GM12864 (cell line): ENCODE data around the gene FBP1.

ENCODE experiments used
- DNase-seq: peaks from one replicate; pipeline ENCODE4 v3.0.0-alpha.2; 2011; ENCODE audit warnings: low read depth
- H3K4me3 ChIP-seq: 2 replicates; pipeline ENCODE4 v1.5.1; 2011; ENCODE audit warnings: mild to moderate bottlenecking, low read depth, low read length, control low read depth
- TF ChIP-seq, protein P1 (sequence below): IDR thresholded peaks from 2 replicates; pipeline ENCODE4 v1.5.1; 2011; ENCODE audit warnings: low read depth, mild to moderate bottlenecking, moderate library complexity, low read length, control low read depth, inconsistent platforms; ENCODE audit errors: missing control alignments

The FBP1 gene

DNA sequence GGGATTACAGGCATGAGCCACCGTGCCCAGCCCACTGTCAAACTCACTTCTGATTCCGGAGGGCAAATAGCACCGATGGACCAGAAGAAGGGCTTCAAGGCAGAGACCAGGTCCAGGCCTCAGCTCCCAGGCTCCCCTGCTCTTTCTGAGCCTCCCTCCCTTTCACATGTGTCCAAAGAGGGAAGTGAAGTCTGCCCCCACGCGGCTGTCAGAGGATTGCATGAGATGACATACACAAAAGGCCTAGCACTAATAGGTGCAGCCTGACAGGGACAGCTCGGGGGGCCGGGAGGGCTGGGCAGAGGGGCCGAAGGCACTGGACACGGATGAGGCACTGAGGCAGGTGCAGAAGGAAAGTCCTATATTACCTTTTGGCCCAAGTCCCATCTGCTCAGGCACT is 16.1 kb downstream of the FBP1 start:
- no peak for DNase-seq
- no peak overlapping the region for H3K4me3 ChIP-seq
- TF ChIP-seq, protein P1, sequence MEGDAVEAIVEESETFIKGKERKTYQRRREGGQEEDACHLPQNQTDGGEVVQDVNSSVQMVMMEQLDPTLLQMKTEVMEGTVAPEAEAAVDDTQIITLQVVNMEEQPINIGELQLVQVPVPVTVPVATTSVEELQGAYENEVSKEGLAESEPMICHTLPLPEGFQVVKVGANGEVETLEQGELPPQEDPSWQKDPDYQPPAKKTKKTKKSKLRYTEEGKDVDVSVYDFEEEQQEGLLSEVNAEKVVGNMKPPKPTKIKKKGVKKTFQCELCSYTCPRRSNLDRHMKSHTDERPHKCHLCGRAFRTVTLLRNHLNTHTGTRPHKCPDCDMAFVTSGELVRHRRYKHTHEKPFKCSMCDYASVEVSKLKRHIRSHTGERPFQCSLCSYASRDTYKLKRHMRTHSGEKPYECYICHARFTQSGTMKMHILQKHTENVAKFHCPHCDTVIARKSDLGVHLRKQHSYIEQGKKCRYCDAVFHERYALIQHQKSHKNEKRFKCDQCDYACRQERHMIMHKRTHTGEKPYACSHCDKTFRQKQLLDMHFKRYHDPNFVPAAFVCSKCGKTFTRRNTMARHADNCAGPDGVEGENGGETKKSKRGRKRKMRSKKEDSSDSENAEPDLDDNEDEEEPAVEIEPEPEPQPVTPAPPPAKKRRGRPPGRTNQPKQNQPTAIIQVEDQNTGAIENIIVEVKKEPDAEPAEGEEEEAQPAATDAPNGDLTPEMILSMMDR = peak; percentile 72

DNA sequence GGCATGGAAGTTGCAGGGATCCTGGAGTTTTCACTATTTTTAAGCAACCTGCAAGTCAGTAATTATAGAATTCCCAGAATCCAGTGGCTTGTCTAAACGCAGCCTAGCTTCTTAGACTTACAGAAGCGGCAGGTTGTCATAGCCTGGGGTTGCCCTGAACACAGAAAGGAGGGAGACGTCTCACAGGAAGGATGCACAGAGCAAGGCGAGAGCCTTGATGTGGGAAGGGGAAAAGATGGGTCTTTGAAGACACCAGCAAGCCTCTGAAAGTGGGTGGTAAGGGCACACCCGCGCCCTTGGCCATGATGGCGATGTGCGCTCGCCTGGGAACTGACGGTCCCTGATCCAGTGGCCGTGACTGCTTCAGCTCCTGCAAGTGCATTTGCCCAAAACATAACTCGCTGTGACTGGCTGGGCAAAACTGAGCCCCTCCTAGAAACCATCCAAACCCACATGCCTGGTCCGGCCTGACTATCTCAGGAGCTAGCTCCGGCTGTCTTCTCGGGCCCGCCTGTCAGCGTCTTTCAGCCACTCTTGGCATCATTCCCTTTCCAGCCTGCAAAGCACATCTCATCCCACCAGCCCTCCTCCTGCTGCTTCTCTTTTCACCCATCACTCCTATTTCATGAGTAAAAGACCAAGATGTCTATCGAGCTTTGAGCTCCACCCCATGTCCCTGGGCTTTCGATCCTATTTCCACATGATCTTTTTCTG is 17.1 kb downstream of the FBP1 start:
- no peak for DNase-seq
- H3K4me3 ChIP-seq = no peak overlapping the region
- TF ChIP-seq, protein P1 = no peak

DNA sequence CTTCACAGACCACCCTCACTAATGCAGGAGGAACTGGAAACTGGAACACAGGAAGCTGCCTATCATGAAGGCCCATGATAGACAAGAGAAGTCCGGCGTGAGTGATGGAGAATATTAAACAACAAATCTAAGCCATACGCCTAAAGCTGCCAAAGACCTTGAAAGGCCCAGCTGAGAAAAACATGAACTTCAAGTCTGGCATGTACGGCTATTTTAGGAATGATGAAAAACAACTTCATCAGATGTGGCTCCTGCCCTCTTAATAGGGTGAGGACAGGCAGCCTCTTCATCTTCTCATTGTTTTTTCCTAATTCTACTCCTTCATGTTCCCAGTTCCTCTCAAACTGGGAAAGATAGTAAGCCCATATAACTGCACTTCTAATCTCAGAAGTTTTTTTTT is 20.3 kb downstream of the FBP1 start:
- TF ChIP-seq, protein P1 = no peak
- no peak for DNase-seq
- no peak overlapping the region for H3K4me3 ChIP-seq

DNA sequence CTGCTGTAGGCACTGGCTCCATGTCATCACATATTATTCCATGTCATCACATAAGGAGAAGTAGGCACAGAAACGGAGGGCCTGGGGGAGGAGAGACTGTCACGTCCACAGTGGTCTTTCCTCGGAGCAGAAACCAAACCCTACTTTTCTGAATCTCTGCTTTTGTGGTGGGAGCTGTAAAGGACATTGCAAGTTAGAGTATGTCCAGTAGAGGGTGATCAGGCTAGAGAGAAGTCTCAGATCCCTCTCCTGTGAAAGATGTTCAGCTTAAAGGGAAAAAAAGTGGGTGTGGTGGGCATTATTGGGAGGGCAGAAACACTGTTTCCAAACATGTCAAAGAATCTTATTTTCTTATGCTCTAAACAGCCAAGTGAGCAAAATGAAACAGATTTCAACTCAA is 26.3 kb downstream of the FBP1 start:
- no peak for DNase-seq
- no peak overlapping the region for H3K4me3 ChIP-seq
- TF ChIP-seq, protein P1 = peak; percentile 24

DNA sequence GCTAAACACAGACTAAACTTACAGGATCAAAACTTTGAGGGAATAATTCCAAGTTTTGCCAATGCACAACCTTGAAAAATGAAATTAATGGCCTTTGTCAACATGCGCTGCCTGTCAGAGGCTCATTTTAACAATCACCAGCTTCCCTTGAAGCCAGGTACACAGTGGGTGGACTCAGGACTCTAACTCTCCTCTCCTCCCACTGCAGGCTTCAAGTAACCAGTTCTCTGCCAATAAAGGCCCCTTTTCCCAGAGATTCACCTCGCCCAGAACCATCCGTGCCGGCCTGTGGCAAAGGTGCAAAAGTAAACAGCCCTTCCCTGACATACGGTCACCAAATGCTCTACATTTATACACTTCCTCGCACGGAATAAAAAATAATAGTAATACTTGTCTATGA is 27.2 kb downstream of the FBP1 start:
- no peak for DNase-seq
- H3K4me3 ChIP-seq = no peak overlapping the region
- TF ChIP-seq, protein P1 = no peak

DNA sequence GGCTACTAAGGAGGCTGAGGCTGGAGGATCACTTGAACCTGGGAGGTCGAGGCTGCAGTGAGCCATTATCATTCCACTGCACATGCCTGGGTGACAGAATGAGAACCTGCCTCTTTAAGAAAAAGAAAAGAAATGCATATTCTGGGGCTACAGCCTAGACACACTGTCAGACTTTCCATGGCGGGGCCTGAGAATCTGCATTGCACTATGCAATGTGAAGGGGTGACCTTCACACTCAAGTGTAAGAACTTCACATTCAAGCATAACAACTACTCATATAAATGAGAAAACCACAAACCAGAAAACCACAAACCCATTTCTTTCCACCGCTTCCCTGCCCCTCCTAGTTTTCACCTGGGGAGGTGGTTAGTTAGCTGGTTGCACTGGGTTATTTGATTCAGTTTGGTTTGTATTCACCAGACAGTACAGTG is 27.7 kb downstream of the FBP1 start:
- TF ChIP-seq, protein P1 = no peak
- no peak for DNase-seq
- no peak overlapping the region for H3K4me3 ChIP-seq

DNA sequence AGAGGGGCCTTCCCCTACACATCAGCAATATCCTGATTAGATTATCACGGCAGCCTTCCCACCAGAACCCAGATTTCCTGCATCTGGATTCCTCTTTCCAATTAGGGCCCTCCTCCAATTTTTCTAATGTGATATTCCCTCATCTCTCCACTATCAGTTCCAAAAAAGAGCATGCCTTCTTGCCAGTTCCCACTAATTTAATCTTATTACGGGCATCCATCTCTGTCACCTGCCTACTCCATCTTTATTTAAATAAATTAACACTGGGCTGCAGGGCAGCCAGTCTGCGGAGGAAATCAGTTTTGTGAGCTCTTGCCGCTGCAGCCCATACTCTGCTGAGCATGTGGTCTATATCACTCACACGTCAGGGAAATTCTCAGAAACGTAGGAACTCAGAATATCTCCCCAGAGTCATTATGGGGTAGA is 29.1 kb downstream of the FBP1 start:
- TF ChIP-seq, protein P1 = no peak
- DNase-seq = no peak
- no peak overlapping the region for H3K4me3 ChIP-seq
